Brain microvascular endothelial cell (primary cell): ENCODE results near the gene HTR6.

Experiments used
- DNase-seq: peaks from one replicate; pipeline ENCODE4 v3.0.0-alpha.2; 2020
- H3K27ac ChIP-seq: fragments of 250-450 bp; sonication (Bioruptor Pico); 2 replicates; pipeline ENCODE4 v1.5.1; 2020; ENCODE audit warnings: mild to moderate bottlenecking, moderate library complexity
- H3K27me3 ChIP-seq: fragments of 250-450 bp; sonication (Bioruptor Pico); replicated peaks from 2 replicates; pipeline ENCODE4 v1.5.1; 2020; ENCODE audit warnings: mild to moderate bottlenecking
- H3K36me3 ChIP-seq: fragments of 250-450 bp; sonication (Bioruptor Pico); replicated peaks from 2 replicates; pipeline ENCODE4 v1.5.1; 2020; ENCODE audit warnings: mild to moderate bottlenecking
- H3K4me3 ChIP-seq: 2 replicates; pipeline ENCODE4 v1.5.1; 2011; ENCODE audit warnings: low read depth, mild to moderate bottlenecking, control low read depth, low read length, moderate library complexity
- in situ Hi-C: cut with HindIII; loops from 2 replicates; pipeline ENCODE4 v1.10.0; 2017; ENCODE audit warnings: low sequenced_read_pairs, low pct_ligation_motif_present
- TF ChIP-seq, protein P1 (sequence below): IDR thresholded peaks from 2 replicates; pipeline ENCODE4 v1.5.1; 2011; ENCODE audit warnings: low read depth, mild to moderate bottlenecking, moderate library complexity, low read length, control low read depth, inconsistent platforms; ENCODE audit errors: missing control alignments

Gene HTR6

DNA sequence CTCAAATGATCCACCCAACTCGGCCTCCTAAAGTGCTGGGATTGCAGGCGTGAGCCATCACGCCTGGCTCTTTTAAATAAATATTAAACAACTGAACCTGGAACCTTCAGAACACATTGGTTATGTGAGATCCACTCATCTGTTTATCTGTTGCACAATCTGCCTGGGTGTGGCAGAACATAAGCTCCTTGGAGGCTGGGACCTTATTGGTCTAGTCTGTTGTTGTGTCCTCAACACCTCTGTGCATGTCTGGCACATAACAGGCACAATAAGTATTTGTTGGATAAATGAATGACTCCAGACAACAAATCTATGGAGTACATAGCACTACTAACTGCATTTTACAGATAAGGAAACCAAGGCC is 24.7 kb upstream of the HTR6 start:
- DNase-seq, result no peak
- H3K4me3 ChIP-seq, result no peak overlapping the region
- H3K36me3 ChIP-seq, result no peaks in the 10 kb centered on the region
- H3K27me3 ChIP-seq, result no peaks in the 10 kb centered on the region
- in situ Hi-C loops, result loop anchor here (10.0 to 25.0 kb wide), 2 partner anchors 155 to 253 kb away; partner anchors contain the start of gene CAPZB
- TF ChIP-seq, protein P1, sequence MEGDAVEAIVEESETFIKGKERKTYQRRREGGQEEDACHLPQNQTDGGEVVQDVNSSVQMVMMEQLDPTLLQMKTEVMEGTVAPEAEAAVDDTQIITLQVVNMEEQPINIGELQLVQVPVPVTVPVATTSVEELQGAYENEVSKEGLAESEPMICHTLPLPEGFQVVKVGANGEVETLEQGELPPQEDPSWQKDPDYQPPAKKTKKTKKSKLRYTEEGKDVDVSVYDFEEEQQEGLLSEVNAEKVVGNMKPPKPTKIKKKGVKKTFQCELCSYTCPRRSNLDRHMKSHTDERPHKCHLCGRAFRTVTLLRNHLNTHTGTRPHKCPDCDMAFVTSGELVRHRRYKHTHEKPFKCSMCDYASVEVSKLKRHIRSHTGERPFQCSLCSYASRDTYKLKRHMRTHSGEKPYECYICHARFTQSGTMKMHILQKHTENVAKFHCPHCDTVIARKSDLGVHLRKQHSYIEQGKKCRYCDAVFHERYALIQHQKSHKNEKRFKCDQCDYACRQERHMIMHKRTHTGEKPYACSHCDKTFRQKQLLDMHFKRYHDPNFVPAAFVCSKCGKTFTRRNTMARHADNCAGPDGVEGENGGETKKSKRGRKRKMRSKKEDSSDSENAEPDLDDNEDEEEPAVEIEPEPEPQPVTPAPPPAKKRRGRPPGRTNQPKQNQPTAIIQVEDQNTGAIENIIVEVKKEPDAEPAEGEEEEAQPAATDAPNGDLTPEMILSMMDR, result no peak
- no peak overlapping the region for H3K27ac ChIP-seq

DNA sequence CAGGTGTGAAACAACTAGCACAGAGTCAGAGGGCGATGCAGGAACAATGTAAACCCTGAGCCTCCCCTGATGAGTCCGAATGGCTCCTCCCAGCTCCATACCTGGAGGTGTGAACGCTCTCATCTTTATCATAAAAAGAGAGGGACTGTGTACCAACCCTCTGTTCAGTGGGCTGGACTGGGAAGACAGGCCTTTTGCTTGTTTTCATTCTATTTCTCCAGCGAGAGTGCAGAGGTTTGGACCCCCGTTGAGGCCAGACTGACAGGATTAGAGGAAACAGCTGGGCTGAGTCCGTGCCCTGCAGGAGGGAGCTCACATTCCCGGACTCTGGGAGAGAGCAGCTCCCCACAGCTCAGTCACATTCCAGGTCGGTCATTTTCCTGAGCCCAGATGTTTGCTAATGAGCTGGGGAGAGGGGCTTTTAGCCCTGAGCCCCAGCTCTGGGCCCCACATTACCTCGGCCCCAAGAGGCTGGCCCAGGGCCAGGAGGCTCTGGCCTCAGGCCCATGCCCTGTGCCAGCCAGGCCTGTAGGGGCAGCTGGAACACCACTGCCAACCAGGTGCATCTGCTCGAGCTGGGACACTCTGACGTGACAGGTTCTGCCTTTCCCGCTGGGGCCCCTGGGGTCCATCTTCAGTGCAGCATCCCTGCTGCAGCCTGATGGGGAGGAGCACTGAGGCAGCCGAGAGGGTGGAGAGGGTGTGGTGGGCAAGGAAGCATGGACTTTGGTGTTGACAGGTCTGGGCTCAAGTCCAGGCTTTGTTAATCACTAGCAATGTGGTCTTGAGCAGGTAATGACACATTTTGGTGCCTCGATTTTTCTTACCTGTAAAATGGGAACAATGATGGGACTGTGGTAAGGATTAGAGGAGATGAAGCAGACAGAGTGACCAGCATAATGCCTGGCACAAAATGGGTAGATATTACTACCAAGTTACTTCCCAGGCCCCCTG is 24.0 kb upstream of the HTR6 start:
- TF ChIP-seq, protein P1, result peak; percentile 1
- Histone ChIP-seq H3K27ac (no peak overlapping the region), H3K4me3 (no peak overlapping the region), H3K36me3 (no peaks in the 10 kb centered on the region), H3K27me3 (no peaks in the 10 kb centered on the region)
- in situ Hi-C loops, result loop anchor here (25.0 kb wide), 1 partner anchor 253 kb away; no protein-coding TSS in a partner anchor
- peak; percentile 37 for DNase-seq

DNA sequence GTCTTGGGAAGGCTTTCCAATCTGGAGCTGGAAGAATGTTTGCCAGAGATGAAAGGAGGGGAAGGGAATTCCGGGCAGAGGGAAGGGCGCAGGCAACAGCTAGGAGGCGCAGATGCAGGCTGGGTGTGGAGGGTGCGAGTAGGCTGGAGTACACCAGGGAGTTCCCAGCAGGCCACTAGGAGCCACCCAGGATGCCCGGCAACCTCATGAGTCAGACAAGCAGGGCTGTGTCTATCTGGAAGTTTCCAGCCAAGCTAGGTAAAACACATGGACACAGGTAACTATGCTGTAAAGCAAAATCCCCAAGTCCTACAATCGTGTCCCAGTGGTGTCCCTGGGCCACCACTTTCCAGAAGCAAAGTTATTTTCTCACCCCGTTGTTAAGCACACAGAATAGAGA is 21.6 kb upstream of the HTR6 start:
- DNase-seq, result peak; percentile 35
- H3K36me3 ChIP-seq, result no peaks in the 10 kb centered on the region
- no peaks in the 10 kb centered on the region for H3K27me3 ChIP-seq
- H3K27ac ChIP-seq, result no peak overlapping the region
- in situ Hi-C loops, result loop anchor here (25.0 kb wide), 1 partner anchor 256 kb away; no protein-coding TSS in a partner anchor
- TF ChIP-seq, protein P1, result peak; percentile 34
- H3K4me3 ChIP-seq, result peak overlapping the region; percentile 54

DNA sequence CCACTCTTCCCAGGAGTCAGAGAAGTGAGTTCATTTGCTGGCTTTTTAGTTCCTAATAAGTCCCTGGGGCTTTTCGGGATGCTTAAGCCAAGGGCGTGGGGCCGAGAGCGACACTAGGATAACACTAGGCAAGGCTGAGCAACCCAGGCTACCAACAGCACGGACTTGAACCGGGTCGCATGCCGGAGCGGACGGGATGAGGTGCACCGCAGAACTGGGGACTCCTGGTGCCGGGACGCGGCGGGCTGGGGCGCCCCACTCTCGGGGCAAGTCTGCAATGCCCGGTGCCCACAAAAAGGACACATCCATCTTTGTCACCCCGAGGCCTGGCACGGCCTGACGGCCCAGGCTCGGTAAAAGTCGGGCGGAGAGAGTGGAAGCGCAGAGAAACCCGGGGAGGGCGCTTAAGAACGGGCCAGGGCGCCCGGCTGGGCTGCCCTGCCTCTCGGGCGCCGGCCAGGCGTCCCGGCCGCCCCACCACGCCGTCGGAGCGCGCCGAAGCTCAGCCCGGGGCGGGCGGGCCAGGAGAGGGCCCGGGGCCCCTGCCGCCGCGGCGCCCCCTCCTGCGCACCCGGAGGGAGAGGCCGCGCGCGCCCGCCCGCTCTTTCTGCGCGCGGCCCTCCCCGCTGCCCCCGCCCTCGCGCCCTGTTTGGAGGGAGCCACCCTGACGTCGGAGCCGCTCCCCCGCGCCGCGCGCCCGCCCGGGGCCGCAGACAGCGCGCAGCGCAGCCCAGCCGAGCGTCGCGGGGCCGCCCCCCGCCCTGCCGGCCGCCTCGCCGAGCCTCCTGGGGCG is 20.9 kb upstream of the HTR6 start, which contains the start of gene NBL1:
NBL1 (plus strand) TSS at position 710 of the 793 bp plus-strand sequence. CDS start 10,720 bp downstream, outside the sequence.
- DNase-seq, result peak; percentile 37
- in situ Hi-C loops, result loop anchor here (25.0 kb wide), 1 partner anchor 256 kb away; no protein-coding TSS in a partner anchor
- H3K4me3 ChIP-seq, result peak within 1 kb of the TSS; percentile 87
- H3K36me3 ChIP-seq, result no peaks in the 10 kb centered on the region
- H3K27me3 ChIP-seq, result no peaks in the 10 kb centered on the region
- TF ChIP-seq, protein P1, result no peak
- H3K27ac ChIP-seq, result peak within 1 kb of the TSS; percentile 68

DNA sequence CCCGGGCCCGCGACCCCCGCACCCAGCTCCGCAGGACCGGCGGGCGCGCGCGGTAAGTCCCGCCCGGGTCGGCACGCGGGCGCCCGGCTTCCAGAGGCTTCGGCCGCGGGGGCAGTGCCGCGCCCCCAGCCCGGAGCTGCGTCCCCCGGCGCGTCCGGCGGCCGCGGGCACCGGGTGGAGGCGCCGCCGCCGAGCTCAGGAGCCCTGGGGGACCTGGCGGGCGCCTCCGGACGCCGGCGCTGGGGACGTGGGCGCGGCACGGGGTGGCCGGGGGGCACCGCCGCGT is 20.3 kb upstream of the HTR6 start:
- TF ChIP-seq, protein P1, result no peak
- in situ Hi-C loops, result loop anchor here (25.0 kb wide), 1 partner anchor 257 kb away; no protein-coding TSS in a partner anchor
- Histone ChIP-seq H3K27ac (peak overlapping the region; percentile 68), H3K4me3 (peak overlapping the region; percentile 87), H3K36me3 (no peaks in the 10 kb centered on the region), H3K27me3 (no peaks in the 10 kb centered on the region)
- no peak for DNase-seq
